Activated naive CD4-positive, alpha-beta T cell treated with anti-CD3 and anti-CD28 coated beads, Interleukin-2, amount 50 U/mL, for 24 hours (primary cell): Measurements from ENCODE around the gene PPIL4.

Source experiments
- H3K27ac Mint-ChIP-seq: one replicate; pipeline ENCODE4 v1.8.0; 2021; ENCODE audit warnings: mild to moderate bottlenecking, mixed read lengths
- H3K27me3 Mint-ChIP-seq: one replicate; pipeline ENCODE4 v1.8.0; 2021; ENCODE audit warnings: mixed read lengths
- H3K36me3 Mint-ChIP-seq: one replicate; pipeline ENCODE4 v1.8.0; 2021; ENCODE audit warnings: mixed read lengths
- H3K4me1 Mint-ChIP-seq: one replicate; pipeline ENCODE4 v1.8.0; 2021; ENCODE audit warnings: mixed read lengths
- H3K4me3 Mint-ChIP-seq: one replicate; pipeline ENCODE4 v1.8.0; 2021; ENCODE audit warnings: mild to moderate bottlenecking, mixed read lengths
- H3K9me3 Mint-ChIP-seq: one replicate; pipeline ENCODE4 v1.8.0; 2021; ENCODE audit warnings: mixed read lengths

PPIL4 gene

GRCh38 chr6:149558029-149558428 lies 12.2 kb upstream of the PPIL4 start:
- no peak overlapping the region for H3K27ac Mint-ChIP-seq
- peaks cover 4% of the 10 kb centered on the region for H3K27me3 Mint-ChIP-seq
- H3K4me1 Mint-ChIP-seq = no peaks in the 10 kb centered on the region
- H3K9me3 Mint-ChIP-seq = no peaks in the 10 kb centered on the region
- H3K36me3 Mint-ChIP-seq = no peaks in the 10 kb centered on the region
- H3K4me3 Mint-ChIP-seq = no peak overlapping the region

GRCh38 chr6:149551920-149552319 lies 6.1 kb upstream of the PPIL4 start:
- Mint-ChIP-seq H3K27ac (no peak overlapping the region), H3K36me3 (no peaks in the 10 kb centered on the region), H3K9me3 (no peaks in the 10 kb centered on the region), H3K4me1 (peaks cover 6% of the 10 kb centered on the region), H3K27me3 (peaks cover 2% of the 10 kb centered on the region), H3K4me3 (no peak overlapping the region)

- Mint-ChIP-seq H3K36me3 (peaks cover 2% of the 10 kb centered on the region), H3K4me3 (peak overlapping the region; percentile 94), H3K27ac (peak overlapping the region; percentile 98)
These were observed 537 bp downstream of the PPIL4 start for GRCh38 chr6:149545258-149545753.

GRCh38 chr6:149544646-149545257 lies 1.1 kb downstream of the PPIL4 start:
- Mint-ChIP-seq H3K9me3 (no peaks in the 10 kb centered on the region), H3K27me3 (no peaks in the 10 kb centered on the region), H3K4me3 (peak overlapping the region; percentile 94)

More at GRCh38 chr6:149545258-149545753, 537 bp downstream of the PPIL4 start:
- Mint-ChIP-seq H3K27me3 (no peaks in the 10 kb centered on the region), H3K4me1 (peaks cover 48% of the 10 kb centered on the region), H3K9me3 (no peaks in the 10 kb centered on the region)

GRCh38 chr6:149541139-149541538 lies 4.7 kb downstream of the PPIL4 start:
- H3K27me3 Mint-ChIP-seq = no peaks in the 10 kb centered on the region

More at GRCh38 chr6:149544646-149545257, 1.1 kb downstream of the PPIL4 start:
- Mint-ChIP-seq H3K4me1 (peaks cover 48% of the 10 kb centered on the region), H3K27ac (peak overlapping the region; percentile 98), H3K36me3 (peaks cover 2% of the 10 kb centered on the region)

GRCh38 chr6:149534742-149535141 lies 11.1 kb downstream of the PPIL4 start:
- peak overlapping the region; percentile 72 for H3K27ac Mint-ChIP-seq
- H3K27me3 Mint-ChIP-seq = no peaks in the 10 kb centered on the region
- H3K4me1 Mint-ChIP-seq = peaks cover 24% of the 10 kb centered on the region
- peaks cover 25% of the 10 kb centered on the region for H3K36me3 Mint-ChIP-seq
- no peak overlapping the region for H3K4me3 Mint-ChIP-seq
- no peaks in the 10 kb centered on the region for H3K9me3 Mint-ChIP-seq

More at GRCh38 chr6:149541139-149541538, 4.7 kb downstream of the PPIL4 start:
- peaks cover 7% of the 10 kb centered on the region for H3K36me3 Mint-ChIP-seq
- H3K27ac Mint-ChIP-seq = peak overlapping the region; percentile 46
- H3K4me3 Mint-ChIP-seq = no peak overlapping the region
- H3K9me3 Mint-ChIP-seq = no peaks in the 10 kb centered on the region
- H3K4me1 Mint-ChIP-seq = peaks cover 52% of the 10 kb centered on the region

- H3K9me3 Mint-ChIP-seq = no peaks in the 10 kb centered on the region
- no peaks in the 10 kb centered on the region for H3K27me3 Mint-ChIP-seq
- H3K27ac Mint-ChIP-seq = no peak overlapping the region
- no peak overlapping the region for H3K4me3 Mint-ChIP-seq
- peaks cover 21% of the 10 kb centered on the region for H3K36me3 Mint-ChIP-seq
- peaks cover 23% of the 10 kb centered on the region for H3K4me1 Mint-ChIP-seq
These were observed 16.2 kb downstream of the PPIL4 start for GRCh38 chr6:149529650-149530049.

GRCh38 chr6:149515494-149515893 lies 30.3 kb downstream of the PPIL4 start:
- Mint-ChIP-seq H3K27ac (peak overlapping the region; percentile 80), H3K9me3 (no peaks in the 10 kb centered on the region), H3K4me1 (peaks cover 50% of the 10 kb centered on the region), H3K4me3 (no peak overlapping the region), H3K36me3 (peaks cover 17% of the 10 kb centered on the region), H3K27me3 (no peaks in the 10 kb centered on the region)

GRCh38 chr6:149513915-149514314 lies 31.9 kb downstream of the PPIL4 start:
- no peak overlapping the region for H3K4me3 Mint-ChIP-seq
- H3K27me3 Mint-ChIP-seq = no peaks in the 10 kb centered on the region
- peak overlapping the region; percentile 41 for H3K27ac Mint-ChIP-seq
- H3K4me1 Mint-ChIP-seq = peaks cover 54% of the 10 kb centered on the region
- H3K36me3 Mint-ChIP-seq = peaks cover 23% of the 10 kb centered on the region
- H3K9me3 Mint-ChIP-seq = no peaks in the 10 kb centered on the region

- Mint-ChIP-seq H3K4me1 (peaks cover 58% of the 10 kb centered on the region), H3K36me3 (peaks cover 23% of the 10 kb centered on the region)
These were observed 34.9 kb downstream of the PPIL4 start for GRCh38 chr6:149510793-149511512.

GRCh38 chr6:149508485-149508884 lies 37.4 kb downstream of the PPIL4 start:
- no peaks in the 10 kb centered on the region for H3K27me3 Mint-ChIP-seq
- H3K4me1 Mint-ChIP-seq = peaks cover 64% of the 10 kb centered on the region
- H3K36me3 Mint-ChIP-seq = peaks cover 30% of the 10 kb centered on the region
- no peaks in the 10 kb centered on the region for H3K9me3 Mint-ChIP-seq
- H3K4me3 Mint-ChIP-seq = peak overlapping the region; percentile 47
- peak overlapping the region; percentile 84 for H3K27ac Mint-ChIP-seq

More at GRCh38 chr6:149510793-149511512, 34.9 kb downstream of the PPIL4 start:
- H3K27ac Mint-ChIP-seq = peak overlapping the region; percentile 82
- H3K4me3 Mint-ChIP-seq = no peak overlapping the region
- no peaks in the 10 kb centered on the region for H3K27me3 Mint-ChIP-seq
- no peaks in the 10 kb centered on the region for H3K9me3 Mint-ChIP-seq

- Mint-ChIP-seq H3K9me3 (no peaks in the 10 kb centered on the region), H3K4me3 (no peak overlapping the region), H3K4me1 (peaks cover 73% of the 10 kb centered on the region), H3K36me3 (peaks cover 21% of the 10 kb centered on the region), H3K27me3 (no peaks in the 10 kb centered on the region), H3K27ac (peak overlapping the region; percentile 92)
These were observed 42.0 kb downstream of the PPIL4 start for GRCh38 chr6:149503872-149504271.

- H3K9me3 Mint-ChIP-seq = no peaks in the 10 kb centered on the region
- H3K36me3 Mint-ChIP-seq = peaks cover 21% of the 10 kb centered on the region
- peaks cover 72% of the 10 kb centered on the region for H3K4me1 Mint-ChIP-seq
- peak overlapping the region; percentile 92 for H3K27ac Mint-ChIP-seq
- no peaks in the 10 kb centered on the region for H3K27me3 Mint-ChIP-seq
- H3K4me3 Mint-ChIP-seq = no peak overlapping the region
These were observed 42.6 kb downstream of the PPIL4 start for GRCh38 chr6:149503276-149503675.

GRCh38 chr6:149501768-149502167 lies 44.1 kb downstream of the PPIL4 start:
- peak overlapping the region; percentile 85 for H3K27ac Mint-ChIP-seq
- no peaks in the 10 kb centered on the region for H3K9me3 Mint-ChIP-seq
- peaks cover 71% of the 10 kb centered on the region for H3K4me1 Mint-ChIP-seq
- H3K4me3 Mint-ChIP-seq = no peak overlapping the region
- no peaks in the 10 kb centered on the region for H3K27me3 Mint-ChIP-seq
- peaks cover 17% of the 10 kb centered on the region for H3K36me3 Mint-ChIP-seq

- Mint-ChIP-seq H3K36me3 (peaks cover 18% of the 10 kb centered on the region), H3K27me3 (no peaks in the 10 kb centered on the region), H3K4me1 (peaks cover 76% of the 10 kb centered on the region), H3K9me3 (no peaks in the 10 kb centered on the region), H3K27ac (peak overlapping the region; percentile 65), H3K4me3 (no peak overlapping the region)
These were observed 44.6 kb downstream of the PPIL4 start for GRCh38 chr6:149501201-149501600.

GRCh38 chr6:149500096-149500495 lies 45.7 kb downstream of the PPIL4 start:
- no peaks in the 10 kb centered on the region for H3K9me3 Mint-ChIP-seq
- no peak overlapping the region for H3K4me3 Mint-ChIP-seq
- no peaks in the 10 kb centered on the region for H3K27me3 Mint-ChIP-seq
- H3K4me1 Mint-ChIP-seq = peaks cover 76% of the 10 kb centered on the region
- peaks cover 9% of the 10 kb centered on the region for H3K36me3 Mint-ChIP-seq
- peak overlapping the region; percentile 81 for H3K27ac Mint-ChIP-seq
